ENCODE measurements around the gene POLE2. TPM values are rescaled to one million over a fixed set of nuclear protein-coding genes. Genes with fewer than 3 reads are reported as not detected.

The POLE2 gene
- total and polyA plus RNA-seq, 2 of the 13 experiments (the other 11 are each of a cell fraction or from before 2014, with no cell fraction given), result 16.6 to 37.0 TPM

- TF ChIP-seq ZNF646 (CRISPR knock-in tag; IDR thresholded peaks at IDR 0.05) (no peak), ERF (CRISPR knock-in tag; IDR thresholded peaks at IDR 0.05) (peak; percentile 85), CENPX (CRISPR knock-in tag; IDR thresholded peaks at IDR 0.05) (no peak), DMAP1 (CRISPR knock-in tag; IDR thresholded peaks at IDR 0.05) (peak; percentile 89), KDM1A (CRISPR knock-in tag; IDR thresholded peaks at IDR 0.05) (no peak), ETV6 (CRISPR knock-in tag; conservative IDR thresholded peaks at IDR 0.05) (no peak), CEBPB (IDR thresholded peaks at IDR 0.05; ENCODE audit: borderline replicate concordance, low read depth, low read length) (no peak), ZNF512 (CRISPR knock-in tag; IDR thresholded peaks at IDR 0.05) (no peak), ATM (IDR thresholded peaks at IDR 0.05; ENCODE audit: borderline replicate concordance) (no peak), POLR2G (IDR thresholded peaks at IDR 0.05; ENCODE audit: low read depth, low read length) (peak; percentile 93), THAP8 (CRISPR knock-in tag; IDR thresholded peaks at IDR 0.05; ENCODE audit: borderline replicate concordance) (peak; percentile 87; the same call in 1 of the 2 replicates), BCL6 (CRISPR knock-in tag; IDR thresholded peaks at IDR 0.05) (peak; percentile 29; the same call in 1 of the 2 replicates), ZNF770 (CRISPR knock-in tag; IDR thresholded peaks at IDR 0.05) (peak; percentile 91), KLF12 (CRISPR knock-in tag; IDR thresholded peaks at IDR 0.05; ENCODE audit: borderline replicate concordance) (no peak; the same call in 1 of the 2 replicates), ZNF441 (CRISPR knock-in tag; IDR thresholded peaks at IDR 0.05; ENCODE audit: borderline replicate concordance) (peak; percentile 86), KLF13 (CRISPR knock-in tag; IDR thresholded peaks at IDR 0.05) (no peak), RBM39 (IDR thresholded peaks at IDR 0.05; ENCODE audit: low read depth, low read length, poor library complexity, severe bottlenecking) (peak; percentile 15), SP4 (CRISPR knock-in tag; IDR thresholded peaks at IDR 0.05) (peak; percentile 78)
These were observed 54.1 kb downstream of the POLE2 start (continued) for GRCh38 chr14:49633640-49634546.
